Measurements from ENCODE around the gene NT5M. TPM values are rescaled to one million over a fixed set of nuclear protein-coding genes. Genes with fewer than 3 reads are reported as not detected.

The NT5M gene
- total and polyA plus RNA-seq, 9 of the 15 experiments (the other 6 are each of a cell fraction or from before 2014, with no cell fraction given) = 0.24 to 10.1 (median 3.4) TPM

GRCh38 chr17:17304521-17304985 is 1.4 kb downstream of the NT5M start (continued):
- TF ChIP-seq ARID1B (IDR thresholded peaks at IDR 0.05) = peak; percentile 95
- TF ChIP-seq POU5F1 (IDR thresholded peaks at IDR 0.05; ENCODE audit: borderline replicate concordance, low read depth, low read length, partially characterized antibody) = no peak
- TF ChIP-seq, protein P1, sequence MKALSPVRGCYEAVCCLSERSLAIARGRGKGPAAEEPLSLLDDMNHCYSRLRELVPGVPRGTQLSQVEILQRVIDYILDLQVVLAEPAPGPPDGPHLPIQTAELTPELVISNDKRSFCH (CRISPR knock-in tag; IDR thresholded peaks at IDR 0.05) = no peak
- TF ChIP-seq, protein P1 (tag; IDR thresholded peaks at IDR 0.05) = no peak
- TF ChIP-seq, protein P2, sequence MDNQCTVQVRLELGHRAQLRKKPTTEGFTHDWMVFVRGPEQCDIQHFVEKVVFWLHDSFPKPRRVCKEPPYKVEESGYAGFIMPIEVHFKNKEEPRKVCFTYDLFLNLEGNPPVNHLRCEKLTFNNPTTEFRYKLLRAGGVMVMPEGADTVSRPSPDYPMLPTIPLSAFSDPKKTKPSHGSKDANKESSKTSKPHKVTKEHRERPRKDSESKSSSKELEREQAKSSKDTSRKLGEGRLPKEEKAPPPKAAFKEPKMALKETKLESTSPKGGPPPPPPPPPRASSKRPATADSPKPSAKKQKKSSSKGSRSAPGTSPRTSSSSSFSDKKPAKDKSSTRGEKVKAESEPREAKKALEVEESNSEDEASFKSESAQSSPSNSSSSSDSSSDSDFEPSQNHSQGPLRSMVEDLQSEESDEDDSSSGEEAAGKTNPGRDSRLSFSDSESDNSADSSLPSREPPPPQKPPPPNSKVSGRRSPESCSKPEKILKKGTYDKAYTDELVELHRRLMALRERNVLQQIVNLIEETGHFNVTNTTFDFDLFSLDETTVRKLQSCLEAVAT (IDR thresholded peaks at IDR 0.05) = peak in 1 of 2 experiments; percentile 48; a peak in 1 of 4 replicates
- peak; percentile 92 for TF ChIP-seq TEAD4 (IDR thresholded peaks at IDR 0.05; ENCODE audit: low read length)
- no peak for TF ChIP-seq TEAD4 (CRISPR knock-in tag; IDR thresholded peaks at IDR 0.05; ENCODE audit: borderline replicate concordance)
- TF ChIP-seq HCFC1 (IDR thresholded peaks at IDR 0.05; ENCODE audit: low read depth, low read length) = no peak
- TF ChIP-seq TAF9B (IDR thresholded peaks at IDR 0.05; ENCODE audit: partially characterized antibody) = peak; percentile 19
- TF ChIP-seq ZNF143 (CRISPR knock-in tag; IDR thresholded peaks at IDR 0.05) = no peak
- TF ChIP-seq GATA2 (CRISPR knock-in tag; IDR thresholded peaks at IDR 0.05) = peak; percentile 59
- peak; percentile 30; the same call in 1 of the 2 replicates for TF ChIP-seq SMAD4 (CRISPR knock-in tag; conservative IDR thresholded peaks at IDR 0.05)
- TF ChIP-seq, protein P3, sequence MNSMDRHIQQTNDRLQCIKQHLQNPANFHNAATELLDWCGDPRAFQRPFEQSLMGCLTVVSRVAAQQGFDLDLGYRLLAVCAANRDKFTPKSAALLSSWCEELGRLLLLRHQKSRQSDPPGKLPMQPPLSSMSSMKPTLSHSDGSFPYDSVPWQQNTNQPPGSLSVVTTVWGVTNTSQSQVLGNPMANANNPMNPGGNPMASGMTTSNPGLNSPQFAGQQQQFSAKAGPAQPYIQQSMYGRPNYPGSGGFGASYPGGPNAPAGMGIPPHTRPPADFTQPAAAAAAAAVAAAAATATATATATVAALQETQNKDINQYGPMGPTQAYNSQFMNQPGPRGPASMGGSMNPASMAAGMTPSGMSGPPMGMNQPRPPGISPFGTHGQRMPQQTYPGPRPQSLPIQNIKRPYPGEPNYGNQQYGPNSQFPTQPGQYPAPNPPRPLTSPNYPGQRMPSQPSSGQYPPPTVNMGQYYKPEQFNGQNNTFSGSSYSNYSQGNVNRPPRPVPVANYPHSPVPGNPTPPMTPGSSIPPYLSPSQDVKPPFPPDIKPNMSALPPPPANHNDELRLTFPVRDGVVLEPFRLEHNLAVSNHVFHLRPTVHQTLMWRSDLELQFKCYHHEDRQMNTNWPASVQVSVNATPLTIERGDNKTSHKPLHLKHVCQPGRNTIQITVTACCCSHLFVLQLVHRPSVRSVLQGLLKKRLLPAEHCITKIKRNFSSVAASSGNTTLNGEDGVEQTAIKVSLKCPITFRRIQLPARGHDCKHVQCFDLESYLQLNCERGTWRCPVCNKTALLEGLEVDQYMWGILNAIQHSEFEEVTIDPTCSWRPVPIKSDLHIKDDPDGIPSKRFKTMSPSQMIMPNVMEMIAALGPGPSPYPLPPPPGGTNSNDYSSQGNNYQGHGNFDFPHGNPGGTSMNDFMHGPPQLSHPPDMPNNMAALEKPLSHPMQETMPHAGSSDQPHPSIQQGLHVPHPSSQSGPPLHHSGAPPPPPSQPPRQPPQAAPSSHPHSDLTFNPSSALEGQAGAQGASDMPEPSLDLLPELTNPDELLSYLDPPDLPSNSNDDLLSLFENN (IDR thresholded peaks at IDR 0.05; ENCODE audit: low read depth in 2 of 2, low read length in 2 of 2) = peak in 1 of 2 experiments; percentile 62; a peak in 1 of 4 replicates

All from K562 (cell line).